ENCODE measurements around the gene VAMP5. TPM values are rescaled to one million over a fixed set of nuclear protein-coding genes. Genes with fewer than 3 reads are reported as not detected.

VAMP5 gene
- total and polyA plus RNA-seq, 10 of the 15 experiments (the other 5 are each of a cell fraction or from before 2014, with no cell fraction given), result 3.8 to 52.7 (median 24.1) TPM

DNA sequence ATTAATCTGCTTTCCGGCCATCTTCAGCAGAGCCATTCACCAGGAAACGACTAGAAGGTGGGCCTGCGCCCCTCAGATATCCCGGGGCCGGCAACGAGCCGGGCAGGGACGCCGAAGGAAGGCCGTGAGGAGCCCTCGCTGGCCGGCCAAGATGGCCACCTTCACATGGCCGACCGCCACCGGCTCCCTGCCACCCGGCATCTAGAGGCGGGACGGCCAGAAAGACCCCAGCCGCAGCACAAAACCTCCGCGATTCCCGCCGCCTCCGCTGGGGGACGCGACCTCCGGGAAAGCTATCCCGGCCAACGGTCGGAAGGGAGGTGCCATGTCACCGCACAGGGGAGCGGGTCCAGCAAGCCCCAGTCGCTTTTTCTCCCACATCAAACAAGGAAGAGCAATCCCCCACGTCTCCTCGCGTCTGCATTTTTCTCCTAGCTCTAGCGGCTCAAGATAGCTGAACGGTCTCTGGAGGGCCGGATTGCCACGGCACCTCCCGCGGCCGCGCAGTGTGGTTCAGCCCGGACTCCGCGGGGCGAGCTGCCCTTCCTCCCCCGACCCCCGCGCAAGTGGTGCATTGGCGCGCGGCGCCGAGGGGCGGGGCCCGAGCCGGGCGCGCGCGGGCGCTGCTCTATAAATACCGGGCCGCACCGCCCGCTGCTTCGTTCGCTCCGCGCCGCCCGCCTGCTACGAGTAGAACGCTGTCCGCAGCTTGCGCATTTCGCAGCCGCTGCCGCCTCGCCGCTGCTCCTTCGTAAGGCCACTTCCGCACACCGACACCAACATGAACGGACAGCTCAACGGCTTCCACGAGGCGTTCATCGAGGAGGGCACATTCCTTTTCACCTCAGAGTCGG lies 45.5 kb upstream of the VAMP5 start, which contains the start of gene MAT2A (continued):
- TF ChIP-seq, protein P1, sequence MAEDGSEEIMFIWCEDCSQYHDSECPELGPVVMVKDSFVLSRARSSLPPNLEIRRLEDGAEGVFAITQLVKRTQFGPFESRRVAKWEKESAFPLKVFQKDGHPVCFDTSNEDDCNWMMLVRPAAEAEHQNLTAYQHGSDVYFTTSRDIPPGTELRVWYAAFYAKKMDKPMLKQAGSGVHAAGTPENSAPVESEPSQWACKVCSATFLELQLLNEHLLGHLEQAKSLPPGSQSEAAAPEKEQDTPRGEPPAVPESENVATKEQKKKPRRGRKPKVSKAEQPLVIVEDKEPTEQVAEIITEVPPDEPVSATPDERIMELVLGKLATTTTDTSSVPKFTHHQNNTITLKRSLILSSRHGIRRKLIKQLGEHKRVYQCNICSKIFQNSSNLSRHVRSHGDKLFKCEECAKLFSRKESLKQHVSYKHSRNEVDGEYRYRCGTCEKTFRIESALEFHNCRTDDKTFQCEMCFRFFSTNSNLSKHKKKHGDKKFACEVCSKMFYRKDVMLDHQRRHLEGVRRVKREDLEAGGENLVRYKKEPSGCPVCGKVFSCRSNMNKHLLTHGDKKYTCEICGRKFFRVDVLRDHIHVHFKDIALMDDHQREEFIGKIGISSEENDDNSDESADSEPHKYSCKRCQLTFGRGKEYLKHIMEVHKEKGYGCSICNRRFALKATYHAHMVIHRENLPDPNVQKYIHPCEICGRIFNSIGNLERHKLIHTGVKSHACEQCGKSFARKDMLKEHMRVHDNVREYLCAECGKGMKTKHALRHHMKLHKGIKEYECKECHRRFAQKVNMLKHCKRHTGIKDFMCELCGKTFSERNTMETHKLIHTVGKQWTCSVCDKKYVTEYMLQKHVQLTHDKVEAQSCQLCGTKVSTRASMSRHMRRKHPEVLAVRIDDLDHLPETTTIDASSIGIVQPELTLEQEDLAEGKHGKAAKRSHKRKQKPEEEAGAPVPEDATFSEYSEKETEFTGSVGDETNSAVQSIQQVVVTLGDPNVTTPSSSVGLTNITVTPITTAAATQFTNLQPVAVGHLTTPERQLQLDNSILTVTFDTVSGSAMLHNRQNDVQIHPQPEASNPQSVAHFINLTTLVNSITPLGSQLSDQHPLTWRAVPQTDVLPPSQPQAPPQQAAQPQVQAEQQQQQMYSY (CRISPR knock-in tag; IDR thresholded peaks at IDR 0.05), result no peak
- peak; percentile 100 for TF ChIP-seq PML (IDR thresholded peaks at IDR 0.05; ENCODE audit: low read length)
- TF ChIP-seq, protein P2, sequence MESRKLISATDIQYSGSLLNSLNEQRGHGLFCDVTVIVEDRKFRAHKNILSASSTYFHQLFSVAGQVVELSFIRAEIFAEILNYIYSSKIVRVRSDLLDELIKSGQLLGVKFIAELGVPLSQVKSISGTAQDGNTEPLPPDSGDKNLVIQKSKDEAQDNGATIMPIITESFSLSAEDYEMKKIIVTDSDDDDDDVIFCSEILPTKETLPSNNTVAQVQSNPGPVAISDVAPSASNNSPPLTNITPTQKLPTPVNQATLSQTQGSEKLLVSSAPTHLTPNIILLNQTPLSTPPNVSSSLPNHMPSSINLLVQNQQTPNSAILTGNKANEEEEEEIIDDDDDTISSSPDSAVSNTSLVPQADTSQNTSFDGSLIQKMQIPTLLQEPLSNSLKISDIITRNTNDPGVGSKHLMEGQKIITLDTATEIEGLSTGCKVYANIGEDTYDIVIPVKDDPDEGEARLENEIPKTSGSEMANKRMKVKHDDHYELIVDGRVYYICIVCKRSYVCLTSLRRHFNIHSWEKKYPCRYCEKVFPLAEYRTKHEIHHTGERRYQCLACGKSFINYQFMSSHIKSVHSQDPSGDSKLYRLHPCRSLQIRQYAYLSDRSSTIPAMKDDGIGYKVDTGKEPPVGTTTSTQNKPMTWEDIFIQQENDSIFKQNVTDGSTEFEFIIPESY (IDR thresholded peaks at IDR 0.05), result no peak
- TF ChIP-seq ASH2L (IDR thresholded peaks at IDR 0.05; ENCODE audit: borderline replicate concordance, low read depth), result no peak
- peak; percentile 82 for TF ChIP-seq POLR2A (IDR thresholded peaks at IDR 0.05; ENCODE audit: low read depth, low read length)
- no peak for TF ChIP-seq SUPT20H (IDR thresholded peaks at IDR 0.05; ENCODE audit: borderline replicate concordance, control insufficient read depth, low read depth, low read length)
- 0 out of 2 replicates have a peak, but pooled peaks have one; percentile 7 for TF ChIP-seq CREM (IDR thresholded peaks at IDR 0.05; ENCODE audit: low read depth)
- TF ChIP-seq KLF5 (IDR thresholded peaks at IDR 0.05; ENCODE audit: partially characterized antibody), result peak; percentile 99
- TF ChIP-seq IKZF2 (IDR thresholded peaks at IDR 0.05), result peak; percentile 92 to 95
- TF ChIP-seq, protein P3, sequence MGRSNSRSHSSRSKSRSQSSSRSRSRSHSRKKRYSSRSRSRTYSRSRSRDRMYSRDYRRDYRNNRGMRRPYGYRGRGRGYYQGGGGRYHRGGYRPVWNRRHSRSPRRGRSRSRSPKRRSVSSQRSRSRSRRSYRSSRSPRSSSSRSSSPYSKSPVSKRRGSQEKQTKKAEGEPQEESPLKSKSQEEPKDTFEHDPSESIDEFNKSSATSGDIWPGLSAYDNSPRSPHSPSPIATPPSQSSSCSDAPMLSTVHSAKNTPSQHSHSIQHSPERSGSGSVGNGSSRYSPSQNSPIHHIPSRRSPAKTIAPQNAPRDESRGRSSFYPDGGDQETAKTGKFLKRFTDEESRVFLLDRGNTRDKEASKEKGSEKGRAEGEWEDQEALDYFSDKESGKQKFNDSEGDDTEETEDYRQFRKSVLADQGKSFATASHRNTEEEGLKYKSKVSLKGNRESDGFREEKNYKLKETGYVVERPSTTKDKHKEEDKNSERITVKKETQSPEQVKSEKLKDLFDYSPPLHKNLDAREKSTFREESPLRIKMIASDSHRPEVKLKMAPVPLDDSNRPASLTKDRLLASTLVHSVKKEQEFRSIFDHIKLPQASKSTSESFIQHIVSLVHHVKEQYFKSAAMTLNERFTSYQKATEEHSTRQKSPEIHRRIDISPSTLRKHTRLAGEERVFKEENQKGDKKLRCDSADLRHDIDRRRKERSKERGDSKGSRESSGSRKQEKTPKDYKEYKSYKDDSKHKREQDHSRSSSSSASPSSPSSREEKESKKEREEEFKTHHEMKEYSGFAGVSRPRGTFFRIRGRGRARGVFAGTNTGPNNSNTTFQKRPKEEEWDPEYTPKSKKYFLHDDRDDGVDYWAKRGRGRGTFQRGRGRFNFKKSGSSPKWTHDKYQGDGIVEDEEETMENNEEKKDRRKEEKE (IDR thresholded peaks at IDR 0.05), result peak; percentile 94
- TF ChIP-seq ATF7 (IDR thresholded peaks at IDR 0.05; ENCODE audit: low read depth), result peak; percentile 99
- peak; percentile 96 for TF ChIP-seq BACH1 (IDR thresholded peaks at IDR 0.05; ENCODE audit: borderline replicate concordance)
- TF ChIP-seq CEBPZ (IDR thresholded peaks at IDR 0.05; ENCODE audit: low read depth, low read length), result no peak
- TF ChIP-seq ZZZ3 (IDR thresholded peaks at IDR 0.05; ENCODE audit: control insufficient read depth, insufficient read length, low read depth), result no peak

Data from GM12878 (cell line).